Glutamatergic neuron (in vitro differentiated cells): ENCODE results near the gene GVQW3. TPM values are rescaled to one million over a fixed set of nuclear protein-coding genes. Genes with fewer than 3 reads are reported as not detected.

Source experiments
- DNase-seq: peaks from one replicate; pipeline ENCODE4 v3.0.0; 2022
- H3K27ac Mint-ChIP-seq: one replicate; pipeline ENCODE4 v1.8.0; 2020; ENCODE audit warnings: mild to moderate bottlenecking, mixed read lengths, inconsistent platforms; ENCODE audit not compliant: unreplicated experiment
- H3K27me3 Mint-ChIP-seq: one replicate; pipeline ENCODE4 v1.8.0; 2020; ENCODE audit warnings: mild to moderate bottlenecking, moderate library complexity, mixed read lengths, inconsistent platforms; ENCODE audit not compliant: unreplicated experiment
- H3K36me3 Mint-ChIP-seq: one replicate; pipeline ENCODE4 v1.8.0; 2020; ENCODE audit warnings: mild to moderate bottlenecking, mixed read lengths, inconsistent platforms; ENCODE audit not compliant: unreplicated experiment
- H3K4me1 Mint-ChIP-seq: one replicate; pipeline ENCODE4 v1.8.0; 2020; ENCODE audit warnings: mild to moderate bottlenecking, low read depth, mixed read lengths, inconsistent platforms; ENCODE audit not compliant: unreplicated experiment
- H3K4me3 Mint-ChIP-seq: one replicate; pipeline ENCODE4 v1.8.0; 2020; ENCODE audit warnings: mild to moderate bottlenecking, mixed read lengths, inconsistent platforms; ENCODE audit not compliant: unreplicated experiment
- H3K9me3 Mint-ChIP-seq: one replicate; pipeline ENCODE4 v1.8.0; 2020; ENCODE audit warnings: mild to moderate bottlenecking, moderate library complexity, mixed read lengths, inconsistent platforms; ENCODE audit not compliant: unreplicated experiment
- CTCF ChIP-seq: fragments of 200-600 bp; sonication (generic); IDR thresholded peaks from one replicate; pipeline ENCODE4 v1.5.0; 2021; ENCODE audit not compliant: partially characterized antibody, unreplicated experiment
- total RNA-seq: library from RNA; stranded (reverse); fragmentation: NEBNext Ultra II Directional; extraction: Animal tissue kit (Norgen Biotek cat#: 25700); gene quantifications from one replicate; pipeline ENCODE4 v1.2.1, GENCODE V29; 2021; ENCODE audit not compliant: unreplicated experiment

The GVQW3 gene
- total RNA-seq, 1 donor from 2014 or later = 14.8 TPM

GRCh38 chr11:76361374-76361773, 19.7 kb upstream of the GVQW3 start:
- no peak for TF ChIP-seq CTCF
- H3K4me1 Mint-ChIP-seq = no peaks in the 10 kb centered on the region
- H3K4me3 Mint-ChIP-seq = no peak overlapping the region
- peaks cover 2% of the 10 kb centered on the region for H3K9me3 Mint-ChIP-seq
- no peak overlapping the region for H3K27ac Mint-ChIP-seq
- no peaks in the 10 kb centered on the region for H3K27me3 Mint-ChIP-seq
- no peaks in the 10 kb centered on the region for H3K36me3 Mint-ChIP-seq
- DNase-seq = no peak

DNA sequence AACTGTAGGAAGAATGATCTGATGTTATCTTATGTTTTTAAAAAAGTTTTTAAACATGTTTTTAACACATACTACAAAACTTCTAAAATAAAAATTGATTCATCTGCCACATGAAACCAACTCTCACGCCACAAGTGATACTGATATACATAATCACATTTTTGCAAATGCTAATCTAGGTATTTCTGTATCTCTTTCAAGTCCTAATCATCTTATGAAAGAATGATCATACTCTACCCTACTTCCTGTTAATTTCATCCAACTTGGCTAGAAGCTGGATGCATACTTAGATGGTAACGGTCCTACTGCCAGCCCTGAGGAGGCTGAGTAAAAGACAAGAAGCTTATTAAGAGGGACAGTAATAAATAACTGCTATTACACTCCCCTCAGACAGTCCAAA, 19.3 kb upstream of the GVQW3 start:
- no peaks in the 10 kb centered on the region for H3K36me3 Mint-ChIP-seq
- no peak for TF ChIP-seq CTCF
- H3K27me3 Mint-ChIP-seq = no peaks in the 10 kb centered on the region
- DNase-seq = no peak
- H3K4me1 Mint-ChIP-seq = no peaks in the 10 kb centered on the region
- H3K9me3 Mint-ChIP-seq = peaks cover 2% of the 10 kb centered on the region
- H3K4me3 Mint-ChIP-seq = no peak overlapping the region
- H3K27ac Mint-ChIP-seq = no peak overlapping the region

- H3K9me3 Mint-ChIP-seq = peaks cover 2% of the 10 kb centered on the region
- H3K27ac Mint-ChIP-seq = no peak overlapping the region
- no peak for DNase-seq
- H3K4me3 Mint-ChIP-seq = no peak overlapping the region
- no peaks in the 10 kb centered on the region for H3K27me3 Mint-ChIP-seq
- no peaks in the 10 kb centered on the region for H3K36me3 Mint-ChIP-seq
- no peak for TF ChIP-seq CTCF
- no peaks in the 10 kb centered on the region for H3K4me1 Mint-ChIP-seq
Observed at GRCh38 chr11:76362716-76363115, 18.4 kb upstream of the GVQW3 start.

- H3K4me3 Mint-ChIP-seq = no peak overlapping the region
- H3K27me3 Mint-ChIP-seq = no peaks in the 10 kb centered on the region
- H3K4me1 Mint-ChIP-seq = peaks cover 7% of the 10 kb centered on the region
- no peak overlapping the region for H3K27ac Mint-ChIP-seq
- H3K9me3 Mint-ChIP-seq = peaks cover 2% of the 10 kb centered on the region
- no peak for TF ChIP-seq CTCF
- no peaks in the 10 kb centered on the region for H3K36me3 Mint-ChIP-seq
- no peak for DNase-seq
Observed at GRCh38 chr11:76365038-76365679, 16.0 kb upstream of the GVQW3 start.

GRCh38 chr11:76368490-76368889, 12.6 kb upstream of the GVQW3 start:
- H3K9me3 Mint-ChIP-seq = no peaks in the 10 kb centered on the region
- TF ChIP-seq CTCF = no peak
- H3K4me1 Mint-ChIP-seq = peaks cover 7% of the 10 kb centered on the region
- DNase-seq = no peak
- no peak overlapping the region for H3K4me3 Mint-ChIP-seq
- H3K27me3 Mint-ChIP-seq = no peaks in the 10 kb centered on the region
- H3K36me3 Mint-ChIP-seq = no peaks in the 10 kb centered on the region
- H3K27ac Mint-ChIP-seq = no peak overlapping the region
